H7 (cell line): ENCODE data around the gene LIX1. TPM values are rescaled to one million over a fixed set of nuclear protein-coding genes. Genes with fewer than 3 reads are reported as not detected.
A peak's percentile ranks its signal among the peaks of the same experiment; 100 is the strongest.
"Not testable (repeated sequence)": the region's sequence is repeated elsewhere in the genome, so short reads cannot be mapped to it uniquely, and the experiment has no call there.

Experiments
- DNase-seq: peaks from one replicate; pipeline ENCODE4 v3.0.0; 2012
- H3K27me3 ChIP-seq: 2 replicates; pipeline ENCODE4 v1.6.0; 2011; ENCODE audit warnings: mild to moderate bottlenecking, low read length; ENCODE audit not compliant: control insufficient read depth, insufficient read depth
- H3K36me3 ChIP-seq: replicated peaks from 2 replicates; pipeline ENCODE4 v1.5.1; 2011; ENCODE audit warnings: low read length; ENCODE audit not compliant: control insufficient read depth, insufficient read depth
- H3K4me3 ChIP-seq: 2 replicates; pipeline ENCODE4 v1.5.1; 2011; ENCODE audit warnings: low read depth, mild to moderate bottlenecking, control low read depth, low read length, moderate library complexity; ENCODE audit not compliant: insufficient read depth
- total RNA-seq: library from RNA; depleted of rRNA; stranded (reverse); fragments of >200 nt; shearing (Covaris generic); gene quantifications from 2 replicates; pipeline ENCODE4 v1.2.3, GENCODE V29; 2014

Gene LIX1
- total RNA-seq, 1 experiment from 2014 or later, result 0.14 TPM

DNA sequence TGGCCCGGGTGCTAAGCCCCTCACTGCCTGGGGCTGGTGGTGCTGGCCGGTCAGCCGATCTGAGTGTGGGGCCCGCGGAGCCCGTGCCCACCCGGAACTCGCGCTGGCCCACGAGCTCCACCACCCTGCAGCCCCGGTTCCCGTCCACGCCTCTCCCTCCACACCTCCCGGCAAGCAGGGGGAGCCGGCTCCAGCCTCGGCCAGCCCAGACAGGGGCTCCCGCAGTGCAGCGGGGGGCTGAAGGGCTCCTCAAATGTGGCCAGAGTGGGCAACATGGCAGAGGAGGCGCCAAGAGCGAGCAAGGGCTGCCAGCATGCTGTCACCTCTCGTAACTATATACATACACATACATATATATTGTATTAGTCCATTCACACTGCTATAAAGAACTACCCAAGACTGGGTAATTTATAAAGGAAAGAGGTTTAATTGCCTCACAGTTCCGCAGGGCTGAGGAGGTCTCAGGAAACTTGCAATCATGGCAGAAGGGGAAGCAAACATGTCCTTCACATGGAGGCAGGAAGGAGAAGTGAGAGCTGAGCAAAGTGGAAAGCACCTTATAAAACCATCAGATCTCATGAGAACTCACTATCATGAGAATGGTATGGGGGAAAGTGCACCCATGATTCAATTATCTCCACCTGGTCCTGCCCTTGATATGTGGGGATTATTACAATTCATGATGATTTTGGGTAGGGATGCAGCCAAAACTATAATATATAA is 56.8 kb downstream of the LIX1 start:
- H3K4me3 ChIP-seq, result no peak overlapping the region
- no peaks in the 10 kb centered on the region for H3K27me3 ChIP-seq
- no peaks in the 10 kb centered on the region for H3K36me3 ChIP-seq
- DNase-seq, result no peak

- not testable (repeated sequence) for H3K27me3 ChIP-seq, H3K36me3 ChIP-seq, DNase-seq, H3K4me3 ChIP-seq
Measured at GRCh38 chr5:97084782-97085458, 57.5 kb downstream of the LIX1 start.

DNA sequence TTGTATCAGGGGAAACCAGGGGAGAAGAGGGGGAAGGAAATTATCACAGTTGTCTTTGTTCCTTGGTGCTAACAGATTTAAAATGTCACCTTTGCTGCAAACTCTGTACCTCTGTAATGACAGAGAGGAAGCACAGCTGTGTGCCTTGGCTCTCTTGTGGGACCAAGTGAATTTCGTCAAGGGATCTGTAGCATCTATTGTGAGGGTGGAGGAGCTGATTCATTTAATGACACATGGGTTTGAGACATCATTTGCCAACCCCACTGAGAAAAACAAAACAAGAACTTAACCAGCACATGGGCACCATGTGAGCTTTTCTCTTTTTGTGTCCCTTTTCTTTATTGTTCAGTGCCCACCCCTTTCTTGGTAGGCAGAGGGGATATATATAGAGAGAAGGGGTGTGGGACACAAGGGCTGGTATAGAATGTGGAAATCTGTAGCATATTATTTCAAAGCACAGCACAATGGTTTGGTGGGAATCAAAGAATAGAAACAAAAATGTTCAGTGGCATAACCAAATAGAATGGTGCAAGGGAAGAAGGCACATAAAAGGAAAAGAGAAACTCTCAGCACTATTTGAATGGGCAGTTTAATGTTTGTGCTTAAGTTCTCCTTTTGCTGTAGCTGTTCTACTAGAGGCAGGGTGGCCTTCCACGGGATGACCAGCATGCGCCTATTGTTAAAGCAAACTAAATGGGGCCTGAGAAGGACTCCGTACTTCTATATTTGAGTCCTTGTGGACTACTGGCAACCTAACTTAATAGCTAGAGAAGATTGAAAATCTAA is 63.3 kb downstream of the LIX1 start:
- no peaks in the 10 kb centered on the region for H3K36me3 ChIP-seq
- no peaks in the 10 kb centered on the region for H3K27me3 ChIP-seq
- DNase-seq, result no peak
- H3K4me3 ChIP-seq, result no peak overlapping the region

- DNase-seq, result no peak
- no peaks in the 10 kb centered on the region for H3K27me3 ChIP-seq
- H3K4me3 ChIP-seq, result no peak overlapping the region
- H3K36me3 ChIP-seq, result no peaks in the 10 kb centered on the region
Measured at GRCh38 chr5:97077246-97077645, 65.2 kb downstream of the LIX1 start.

- H3K4me3 ChIP-seq, result no peak overlapping the region
- H3K36me3 ChIP-seq, result no peaks in the 10 kb centered on the region
- H3K27me3 ChIP-seq, result no peaks in the 10 kb centered on the region
- DNase-seq, result no peak
Measured at GRCh38 chr5:97076098-97076497, 66.3 kb downstream of the LIX1 start.

- DNase-seq, result no peak
- H3K4me3 ChIP-seq, result no peak overlapping the region
- H3K36me3 ChIP-seq, result no peaks in the 10 kb centered on the region
- no peaks in the 10 kb centered on the region for H3K27me3 ChIP-seq
Measured at GRCh38 chr5:97075649-97076048, 66.8 kb downstream of the LIX1 start.

GRCh38 chr5:97074859-97075489 is 67.4 kb downstream of the LIX1 start:
- no peaks in the 10 kb centered on the region for H3K27me3 ChIP-seq
- no peak for DNase-seq
- H3K36me3 ChIP-seq, result no peaks in the 10 kb centered on the region
- H3K4me3 ChIP-seq, result no peak overlapping the region

GRCh38 chr5:97073420-97073819 is 69.0 kb downstream of the LIX1 start:
- Histone ChIP-seq H3K36me3 (no peaks in the 10 kb centered on the region), H3K4me3 (no peak overlapping the region)
- no peak for DNase-seq

DNA sequence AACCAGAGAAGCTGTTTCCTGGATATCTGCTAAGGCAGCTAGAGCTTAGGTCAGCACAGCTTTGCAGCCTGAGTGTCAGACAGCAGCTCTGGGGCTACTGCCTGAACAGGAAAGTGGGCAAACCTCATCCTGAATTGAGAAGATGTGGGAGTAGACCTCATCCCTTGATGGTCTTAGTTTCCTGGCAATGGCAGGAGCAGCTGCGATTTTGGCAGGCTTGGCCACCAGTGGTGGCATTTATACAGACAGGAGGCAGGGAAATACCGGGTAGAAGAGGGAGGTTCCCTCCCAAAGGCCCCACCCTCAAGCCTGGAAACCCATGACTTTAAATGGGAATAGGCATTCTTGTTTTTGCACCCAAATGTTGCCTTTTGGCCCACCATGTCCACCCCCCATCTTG is 69.7 kb downstream of the LIX1 start:
- no peaks in the 10 kb centered on the region for H3K27me3 ChIP-seq
- no peak for DNase-seq
- no peaks in the 10 kb centered on the region for H3K36me3 ChIP-seq
- H3K4me3 ChIP-seq, result no peak overlapping the region

More at GRCh38 chr5:97073420-97073819, 69.0 kb downstream of the LIX1 start:
- no peaks in the 10 kb centered on the region for H3K27me3 ChIP-seq

DNA sequence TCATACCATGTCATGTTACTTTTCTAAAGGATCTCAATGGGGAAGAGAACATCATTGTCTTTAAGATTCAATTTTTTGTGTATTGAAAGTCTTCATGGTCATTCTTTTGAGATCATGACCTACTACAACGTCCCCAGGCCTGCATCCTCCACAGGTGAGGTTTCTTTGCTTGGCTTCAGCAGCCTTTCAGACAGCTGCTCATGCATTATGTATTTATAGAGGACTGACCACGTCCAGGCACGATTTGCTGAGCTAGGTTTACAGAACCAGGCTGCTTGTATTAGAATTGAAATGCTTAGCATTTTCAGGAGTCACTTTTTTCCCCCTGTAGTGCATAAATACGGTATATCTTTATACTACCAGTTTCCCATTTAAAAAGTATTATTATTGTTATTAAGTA is 70.4 kb downstream of the LIX1 start:
- no peaks in the 10 kb centered on the region for H3K36me3 ChIP-seq
- DNase-seq, result no peak
- no peaks in the 10 kb centered on the region for H3K27me3 ChIP-seq
- no peak overlapping the region for H3K4me3 ChIP-seq

DNA sequence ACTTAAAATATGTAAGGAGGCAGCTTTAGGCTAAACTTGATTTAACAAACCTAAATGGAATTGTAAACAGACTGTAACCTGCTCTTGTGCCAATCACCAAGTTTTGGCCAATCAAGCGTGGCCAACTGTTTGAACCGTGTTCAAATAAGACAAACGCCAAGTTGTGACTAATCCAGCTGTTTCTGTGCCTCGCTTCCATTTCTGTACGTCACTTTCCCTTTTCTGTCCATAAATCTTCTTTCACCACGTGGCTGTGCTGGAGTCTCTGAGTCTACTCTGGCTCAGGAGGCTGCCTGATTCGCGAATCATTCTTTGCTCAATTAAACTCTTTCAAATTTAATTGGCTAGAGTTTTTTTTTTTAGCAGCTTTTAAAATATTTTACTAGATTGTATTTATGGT is 71.3 kb downstream of the LIX1 start:
- no peaks in the 10 kb centered on the region for H3K36me3 ChIP-seq
- DNase-seq, result no peak
- no peak overlapping the region for H3K4me3 ChIP-seq

DNA sequence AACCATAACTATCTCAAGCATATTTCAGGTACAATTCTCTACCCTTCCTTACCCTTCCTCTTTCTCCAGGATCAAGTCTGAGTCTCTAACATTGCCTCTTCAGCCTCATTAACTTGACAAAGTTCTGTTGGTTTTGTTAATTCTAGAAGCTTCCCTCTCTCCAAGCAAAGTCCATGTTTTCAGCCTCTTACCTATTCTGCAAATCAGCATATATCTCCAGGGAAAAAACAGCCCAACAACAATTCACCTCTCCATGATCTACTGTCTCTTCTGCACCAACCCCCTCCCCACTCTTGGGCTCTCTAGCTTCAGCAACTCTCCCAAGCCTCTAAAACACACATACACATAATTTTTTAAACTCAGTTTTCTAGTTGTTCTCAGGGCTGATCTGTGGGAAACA is 72.2 kb downstream of the LIX1 start:
- no peak overlapping the region for H3K4me3 ChIP-seq
- no peaks in the 10 kb centered on the region for H3K27me3 ChIP-seq
- no peak for DNase-seq
- H3K36me3 ChIP-seq, result no peaks in the 10 kb centered on the region

More for the DNA sequence above, 71.3 kb downstream of the LIX1 start:
- no peaks in the 10 kb centered on the region for H3K27me3 ChIP-seq

DNA sequence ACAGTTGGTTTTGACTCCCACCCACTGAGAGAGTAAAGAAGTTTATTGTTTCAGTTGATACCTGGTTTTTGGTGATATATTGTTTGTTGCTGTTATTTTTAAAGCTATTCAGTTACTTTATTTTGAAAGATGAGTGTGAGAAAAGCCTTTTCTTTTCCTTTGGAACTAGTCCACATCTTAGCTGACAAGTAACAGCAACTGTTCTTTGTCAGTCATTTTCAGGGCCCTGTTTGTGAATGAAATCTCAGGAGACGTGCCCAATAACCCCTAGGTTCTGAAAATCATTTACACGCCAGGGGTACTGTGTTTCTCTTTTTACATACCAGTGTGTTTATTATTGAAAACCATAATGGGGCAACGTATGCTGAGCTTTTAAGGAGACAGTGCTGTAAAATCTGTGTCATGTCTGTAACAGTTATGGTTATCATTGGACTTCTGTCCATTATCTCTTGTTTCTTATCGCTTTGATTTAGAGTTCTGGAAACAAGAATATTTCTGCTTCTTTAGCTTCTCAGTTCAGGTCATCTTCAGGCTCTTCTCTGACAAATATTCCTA is 75.0 kb downstream of the LIX1 start:
- Histone ChIP-seq H3K27me3 (no peaks in the 10 kb centered on the region), H3K4me3 (no peak overlapping the region)
- DNase-seq, result no peak

GRCh38 chr5:97065475-97065874 is 76.9 kb downstream of the LIX1 start:
- DNase-seq, result peak; percentile 26
- Histone ChIP-seq H3K36me3 (no peaks in the 10 kb centered on the region), H3K27me3 (no peaks in the 10 kb centered on the region), H3K4me3 (no peak overlapping the region)

More for the DNA sequence above, 75.0 kb downstream of the LIX1 start:
- H3K36me3 ChIP-seq, result no peaks in the 10 kb centered on the region
